Measurements from ENCODE around the gene MEGF8. TPM values are rescaled to one million over a fixed set of nuclear protein-coding genes. Genes with fewer than 3 reads are reported as not detected.

MEGF8 gene
- total and polyA plus RNA-seq, 2 of the 8 experiments (the other 6 are each of a cell fraction or from before 2014, with no cell fraction given), result 13.0 to 23.7 TPM

- no peak for TF ChIP-seq SIN3A (conservative IDR thresholded peaks at IDR 0.05 in 1 of 2, IDR thresholded peaks at IDR 0.05 in 1 of 2; ENCODE audit: low read depth in 1 of 2, low read length in 2 of 2)
Measured at GRCh38 chr19:42386974-42387707, 61.7 kb downstream of the MEGF8 start (continued).
